ENCODE results near the gene PTPRN2. TPM values are rescaled to one million over a fixed set of nuclear protein-coding genes. Genes with fewer than 3 reads are reported as not detected.

The PTPRN2 gene
- total RNA-seq, 4 donors from 2014 or later: 14.9 to 34.3 (median 21.3) TPM

- H3K36me3 ChIP-seq: no peaks in the 10 kb centered on the region
- H3K4me1 ChIP-seq: no peaks in the 10 kb centered on the region
- no peak overlapping the region for H3K27ac ChIP-seq
- peak in 1 of 3 donors; percentile 10 for DNase-seq
- no peak for TF ChIP-seq POLR2A (IDR thresholded peaks at IDR 0.05)
- TF ChIP-seq CTCF (IDR thresholded peaks at IDR 0.05): no peak
- H3K4me3 ChIP-seq: no peak overlapping the region
- H3K9me3 ChIP-seq: no peaks in the 10 kb centered on the region
- no peaks in the 10 kb centered on the region for H3K27me3 ChIP-seq
Observed at GRCh38 chr7:158251061-158251965, 336.3 kb downstream of the PTPRN2 start.

GRCh38 chr7:158249692-158250091 lies 337.9 kb downstream of the PTPRN2 start:
- no peak for TF ChIP-seq CTCF (IDR thresholded peaks at IDR 0.05)
- TF ChIP-seq POLR2A (IDR thresholded peaks at IDR 0.05): no peak
- no peaks in the 10 kb centered on the region for H3K4me1 ChIP-seq
- H3K27ac ChIP-seq: no peak overlapping the region
- no peaks in the 10 kb centered on the region for H3K27me3 ChIP-seq
- no peak overlapping the region for H3K4me3 ChIP-seq
- H3K9me3 ChIP-seq: no peaks in the 10 kb centered on the region
- DNase-seq: no peak
- H3K36me3 ChIP-seq: no peaks in the 10 kb centered on the region

GRCh38 chr7:158248816-158249215 lies 338.8 kb downstream of the PTPRN2 start:
- no peak for DNase-seq
- H3K27ac ChIP-seq: no peak overlapping the region
- no peaks in the 10 kb centered on the region for H3K36me3 ChIP-seq
- H3K4me3 ChIP-seq: no peak overlapping the region
- H3K4me1 ChIP-seq: no peaks in the 10 kb centered on the region
- H3K27me3 ChIP-seq: no peaks in the 10 kb centered on the region
- no peaks in the 10 kb centered on the region for H3K9me3 ChIP-seq
- TF ChIP-seq CTCF (IDR thresholded peaks at IDR 0.05): no peak
- no peak for TF ChIP-seq POLR2A (IDR thresholded peaks at IDR 0.05)

GRCh38 chr7:158247758-158248487 lies 339.7 kb downstream of the PTPRN2 start:
- no peak for TF ChIP-seq POLR2A (IDR thresholded peaks at IDR 0.05)
- TF ChIP-seq CTCF (IDR thresholded peaks at IDR 0.05): no peak
- H3K27ac ChIP-seq: no peak overlapping the region
- H3K27me3 ChIP-seq: no peaks in the 10 kb centered on the region
- H3K4me3 ChIP-seq: no peak overlapping the region
- H3K9me3 ChIP-seq: no peaks in the 10 kb centered on the region
- no peaks in the 10 kb centered on the region for H3K36me3 ChIP-seq
- no peaks in the 10 kb centered on the region for H3K4me1 ChIP-seq
- no peak for DNase-seq

- H3K27me3 ChIP-seq: no peaks in the 10 kb centered on the region
- no peak overlapping the region for H3K27ac ChIP-seq
- DNase-seq: peak in 1 of 3 donors; percentile 30
- no peaks in the 10 kb centered on the region for H3K36me3 ChIP-seq
- H3K4me3 ChIP-seq: no peak overlapping the region
- no peaks in the 10 kb centered on the region for H3K4me1 ChIP-seq
- TF ChIP-seq POLR2A (IDR thresholded peaks at IDR 0.05): no peak
- no peak for TF ChIP-seq CTCF (IDR thresholded peaks at IDR 0.05)
- no peaks in the 10 kb centered on the region for H3K9me3 ChIP-seq
Observed at GRCh38 chr7:158246960-158247673, 340.5 kb downstream of the PTPRN2 start.
